Breast epithelium (tissue), 4 donors: ENCODE results near the gene HNRNPUL1. TPM values are rescaled to one million over a fixed set of nuclear protein-coding genes. Genes with fewer than 3 reads are reported as not detected.
A peak's percentile ranks its signal among the peaks of the same experiment; 100 is the strongest.
"Not testable (repeated sequence)": the region's sequence is repeated elsewhere in the genome, so short reads cannot be mapped to it uniquely, and the experiment has no call there.

Source experiments
- DNase-seq, 2 donors: peaks; one replicate each; pipeline ENCODE4 v3.0.0-alpha.2; 2019; ENCODE audit warnings: low spot score in 2 of 2
- H3K27ac ChIP-seq, 2 donors: fragments of 200-600 bp; sonication (generic) in 1 of 2; one replicate each; pipeline ENCODE4 v1.5.1; 2016 to 2019; ENCODE audit warnings: mild to moderate bottlenecking in 1 of 2
- H3K27me3 ChIP-seq, 2 donors: fragments of 200-600 bp; sonication (generic) in 1 of 2; one replicate each; pipeline versions ENCODE4 v1.5.1 to v1.6.0; 2017 to 2019; ENCODE audit warnings: control low read depth in 1 of 2, mild to moderate bottlenecking in 1 of 2
- H3K36me3 ChIP-seq: fragments of 200-600 bp; one replicate; pipeline ENCODE4 v1.5.1; 2019
- H3K4me1 ChIP-seq, 2 donors: fragments of 200-600 bp; sonication (generic); one replicate each; pipeline ENCODE4 v1.5.1; 2016 to 2019; ENCODE audit warnings: control low read depth in 1 of 2
- H3K4me3 ChIP-seq, 3 donors: fragments of 200-600 bp; sonication (generic); 1 replicate in 2 of 3; 2 replicates in 1 of 3; pipeline ENCODE4 v1.5.1; 2016 to 2019; ENCODE audit warnings: mild to moderate bottlenecking in 3 of 3, moderate library complexity in 2 of 3
- H3K9me3 ChIP-seq, 2 donors: fragments of 200-600 bp; sonication (generic) in 1 of 2; one replicate each; pipeline ENCODE4 v1.5.1; 2016 to 2019; ENCODE audit warnings: control low read depth in 1 of 2
- CTCF ChIP-seq, 3 donors: fragments of 450-650 bp; IDR thresholded peaks; one replicate each; pipeline ENCODE4 v1.5.1; 2016 to 2017; ENCODE audit warnings: antibody characterized with exemption in 3 of 3, mild to moderate bottlenecking in 3 of 3, moderate library complexity in 3 of 3
- POLR2A ChIP-seq: fragments of 450-650 bp; IDR thresholded peaks from one replicate; pipeline ENCODE4 v1.6.1; 2016; ENCODE audit warnings: antibody characterized with exemption, mild to moderate bottlenecking, moderate library complexity
- POLR2AphosphoS5 ChIP-seq, 3 donors: sonication (generic); formaldehyde crosslinking; IDR thresholded peaks; one replicate each; pipeline ENCODE4 v1.6.1; 2017; ENCODE audit warnings: antibody characterized with exemption in 3 of 3
- intact Hi-C: fragments of 100-400 bp; cut with DNase I; formaldehyde crosslinking; loops from one replicate; pipeline ENCODE4 v1.15.1; 2023; ENCODE audit warnings: low total_unique reads
- total RNA-seq, 3 donors: library from RNA; depleted of rRNA; stranded (reverse); fragments of >200 nt; gene quantifications; one replicate each; pipeline ENCODE4 v1.1.0, GENCODE V29; 2016

The HNRNPUL1 gene
- total RNA-seq, 3 donors from 2014 or later: 116 to 146 (median 125) TPM

DNA sequence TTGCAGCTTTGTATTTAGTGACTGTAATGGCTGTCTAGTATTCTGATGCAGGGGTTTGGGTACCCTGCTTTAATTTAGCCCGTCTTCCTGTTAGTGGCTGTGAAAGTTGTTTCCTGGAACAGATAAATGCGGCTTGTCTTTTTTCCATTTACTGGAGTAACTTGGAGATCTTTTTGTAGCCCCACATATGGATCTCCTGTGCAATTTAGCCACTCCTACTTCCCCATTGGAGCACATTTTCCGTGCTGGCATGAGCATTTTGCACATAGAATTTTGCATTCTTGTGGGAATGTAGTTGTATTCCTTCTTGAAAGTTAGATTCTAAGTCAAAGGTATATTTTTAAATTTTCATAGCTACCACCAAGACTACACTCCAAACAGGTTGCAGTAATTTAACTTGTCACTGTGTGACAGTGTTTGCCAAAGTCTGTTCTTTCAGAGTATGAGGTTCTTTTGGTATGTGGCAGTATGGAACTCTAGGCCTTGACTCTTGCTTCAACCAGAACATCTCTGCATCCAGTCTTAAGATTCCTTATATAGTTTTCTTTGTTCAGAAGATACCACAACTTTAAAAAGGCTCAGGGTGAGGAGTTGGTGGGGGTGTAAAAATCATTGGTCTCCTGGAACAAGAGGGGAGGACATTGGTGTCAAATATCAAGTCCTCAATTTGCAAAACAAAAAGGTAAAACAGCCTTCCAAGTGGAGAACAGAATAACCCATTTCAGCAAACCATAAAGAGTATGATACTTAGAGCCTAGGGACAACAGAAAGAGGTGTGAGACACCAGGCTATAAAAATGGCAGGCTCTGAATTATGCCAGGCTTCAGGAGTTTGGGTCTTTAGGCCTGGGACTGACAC, 24.7 kb downstream of the HNRNPUL1 start:
- Histone ChIP-seq H3K4me3 (no peak overlapping the region), H3K27me3 (no peaks in the 10 kb centered on the region), H3K27ac (no peak overlapping the region), H3K4me1 (no peaks in the 10 kb centered on the region), H3K9me3 (no peaks in the 10 kb centered on the region), H3K36me3 (peaks cover 6% of the 10 kb centered on the region)
- no peak for DNase-seq
- intact Hi-C loops: no loop called here
- no peak for TF ChIP-seq POLR2A
- no peak for TF ChIP-seq CTCF (IDR thresholded peaks at IDR 0.05)
- TF ChIP-seq POLR2AphosphoS5 (IDR thresholded peaks at IDR 0.05): no peak

GRCh38 chr19:41289814-41290213, 25.6 kb downstream of the HNRNPUL1 start:
- DNase-seq, H3K27ac ChIP-seq, H3K4me3 ChIP-seq, H3K4me1 ChIP-seq, H3K27me3 ChIP-seq, H3K9me3 ChIP-seq, intact Hi-C loops: not testable (repeated sequence)
- peaks cover 13% of the 10 kb centered on the region for H3K36me3 ChIP-seq

DNA sequence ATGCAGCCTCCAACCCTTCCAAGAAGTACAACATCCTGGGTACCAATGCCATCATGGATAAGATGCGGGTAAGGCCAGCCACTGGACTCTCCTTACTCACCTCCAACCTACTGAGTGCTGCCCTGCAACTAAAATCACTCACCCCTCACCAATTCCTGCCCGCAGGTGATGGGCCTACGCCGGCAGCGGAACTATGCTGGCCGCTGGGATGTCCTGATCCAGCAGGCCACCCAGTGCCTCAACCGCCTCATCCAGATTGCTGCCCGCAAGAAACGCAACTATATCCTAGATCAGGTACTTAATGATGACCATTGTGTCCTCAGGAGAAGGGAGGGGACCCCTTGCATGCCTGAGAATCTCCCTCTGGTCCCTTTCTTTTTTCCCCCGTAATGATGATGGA, 30.2 kb downstream of the HNRNPUL1 start:
- no peaks in the 10 kb centered on the region for H3K9me3 ChIP-seq
- peaks cover 27 to 37% of the 10 kb centered on the region in 2 donors for H3K4me1 ChIP-seq
- peak overlapping the region in 1 of 2 donors; percentile 95 for H3K27ac ChIP-seq
- intact Hi-C loops: no loop called here
- DNase-seq: no peak
- no peak overlapping the region for H3K4me3 ChIP-seq
- peaks cover 14% of the 10 kb centered on the region for H3K36me3 ChIP-seq
- no peak for TF ChIP-seq POLR2A
- TF ChIP-seq POLR2AphosphoS5 (IDR thresholded peaks at IDR 0.05): no peak
- TF ChIP-seq CTCF (IDR thresholded peaks at IDR 0.05): no peak
- H3K27me3 ChIP-seq: no peaks in the 10 kb centered on the region

DNA sequence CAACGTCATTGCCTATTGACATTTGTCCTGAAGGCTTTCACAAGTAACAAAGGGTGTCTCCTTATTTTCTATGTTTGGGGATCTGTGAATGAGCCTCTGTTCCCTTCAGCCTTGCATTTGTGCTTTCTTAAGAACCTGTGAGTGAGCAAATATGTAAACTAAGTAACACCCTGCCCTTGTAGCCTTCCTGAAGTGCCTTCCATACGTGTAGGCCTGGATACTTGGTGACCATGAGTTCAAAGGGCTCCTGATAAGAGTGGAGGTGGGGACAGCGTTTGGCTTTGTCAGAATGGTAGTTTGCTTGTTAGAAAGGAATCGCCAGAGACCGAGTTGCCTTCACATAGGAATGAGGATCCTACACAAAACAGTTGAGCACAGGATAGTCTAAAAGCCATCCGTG, 31.3 kb downstream of the HNRNPUL1 start:
- TF ChIP-seq CTCF (IDR thresholded peaks at IDR 0.05): no peak
- TF ChIP-seq POLR2A: no peak
- TF ChIP-seq POLR2AphosphoS5 (IDR thresholded peaks at IDR 0.05): no peak
- DNase-seq: no peak
- H3K27ac ChIP-seq: peak overlapping the region; percentile 89 to 95
- peaks cover 14% of the 10 kb centered on the region for H3K36me3 ChIP-seq
- intact Hi-C loops: no loop called here
- no peaks in the 10 kb centered on the region for H3K27me3 ChIP-seq
- H3K4me1 ChIP-seq: peaks cover 34 to 43% of the 10 kb centered on the region in 2 donors
- H3K4me3 ChIP-seq: no peak overlapping the region
- no peaks in the 10 kb centered on the region for H3K9me3 ChIP-seq

DNA sequence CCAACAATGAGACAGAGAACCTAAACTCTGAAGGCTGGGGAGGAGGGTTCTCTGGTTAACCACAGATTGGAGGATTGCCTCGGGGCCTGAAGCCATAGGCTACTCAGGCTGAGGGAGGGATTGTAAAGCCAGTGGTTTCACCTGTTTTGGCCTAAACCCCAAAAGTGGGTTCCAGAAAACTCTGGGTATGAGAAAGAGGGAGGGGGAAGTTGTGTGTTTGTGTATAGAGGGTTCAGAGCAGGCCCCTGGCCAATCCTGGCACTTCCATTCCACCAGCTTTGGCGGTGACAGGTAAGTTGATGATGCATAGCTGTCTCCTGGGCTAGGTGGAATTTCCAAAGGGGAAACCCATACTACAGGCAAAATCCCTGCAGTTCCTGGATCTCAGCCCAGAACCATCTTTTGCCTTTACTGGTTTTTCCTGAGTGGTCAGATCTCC, 32.3 kb downstream of the HNRNPUL1 start:
- H3K27ac ChIP-seq: peak overlapping the region; percentile 89 to 95
- peaks cover 34 to 43% of the 10 kb centered on the region in 2 donors for H3K4me1 ChIP-seq
- no peak for TF ChIP-seq POLR2AphosphoS5 (IDR thresholded peaks at IDR 0.05)
- no peak for TF ChIP-seq POLR2A
- no peak for TF ChIP-seq CTCF (IDR thresholded peaks at IDR 0.05)

More for the DNA sequence above, 32.3 kb downstream of the HNRNPUL1 start:
- Histone ChIP-seq H3K27me3 (no peaks in the 10 kb centered on the region), H3K9me3 (no peaks in the 10 kb centered on the region), H3K4me3 (no peak overlapping the region), H3K36me3 (peaks cover 14% of the 10 kb centered on the region)
- intact Hi-C loops: no loop called here
- DNase-seq: peak in 1 of 2 donors; percentile 50
